DMS53 treated with DMSO at 0.1 percent for 48 hours (cell line): ENCODE results near the gene SUSD6.
A peak's percentile ranks its signal among the peaks of the same experiment; 100 is the strongest.

Experiments
- DNase-seq: peaks from one replicate; lab custom pipeline; 2025; ENCODE audit not compliant: unreplicated experiment; lab: John Stamatoyannopoulos, UW

Gene SUSD6

GRCh38 chr14:69671365-69672030 is 60.1 kb downstream of the SUSD6 start:
- no peak for DNase-seq

- no peak for DNase-seq
Measured at GRCh38 chr14:69672356-69672755, 61.0 kb downstream of the SUSD6 start.

GRCh38 chr14:69673104-69673503 is 61.7 kb downstream of the SUSD6 start:
- DNase-seq = no peak

GRCh38 chr14:69673578-69674305 is 62.3 kb downstream of the SUSD6 start:
- no peak for DNase-seq

- no peak for DNase-seq
Measured at GRCh38 chr14:69674546-69675244, 63.3 kb downstream of the SUSD6 start.

GRCh38 chr14:69675245-69675583 is 63.8 kb downstream of the SUSD6 start:
- DNase-seq = no peak

GRCh38 chr14:69675877-69676416 is 64.6 kb downstream of the SUSD6 start:
- DNase-seq = no peak

GRCh38 chr14:69676723-69677122 is 65.3 kb downstream of the SUSD6 start:
- DNase-seq = no peak

GRCh38 chr14:69680297-69680696 is 68.9 kb downstream of the SUSD6 start:
- no peak for DNase-seq

GRCh38 chr14:69682136-69682535 is 70.7 kb downstream of the SUSD6 start:
- DNase-seq = no peak

- DNase-seq = no peak
Measured at GRCh38 chr14:69682621-69683263, 71.3 kb downstream of the SUSD6 start.

GRCh38 chr14:69683971-69684370 is 72.6 kb downstream of the SUSD6 start:
- no peak for DNase-seq

GRCh38 chr14:69684461-69685217 is 73.2 kb downstream of the SUSD6 start:
- no peak for DNase-seq

GRCh38 chr14:69685218-69685616 is 73.8 kb downstream of the SUSD6 start:
- DNase-seq = peak; percentile 48

- no peak for DNase-seq
Measured at GRCh38 chr14:69685716-69686115, 74.3 kb downstream of the SUSD6 start.

GRCh38 chr14:69687606-69688298 is 76.4 kb downstream of the SUSD6 start:
- no peak for DNase-seq

- DNase-seq = no peak
Measured at GRCh38 chr14:69688299-69688649, 76.9 kb downstream of the SUSD6 start.

GRCh38 chr14:69690042-69690441 is 78.6 kb downstream of the SUSD6 start:
- DNase-seq = no peak

GRCh38 chr14:69692594-69692993 is 81.2 kb downstream of the SUSD6 start:
- DNase-seq = peak; percentile 62

GRCh38 chr14:69693145-69693544 is 81.7 kb downstream of the SUSD6 start:
- DNase-seq = peak; percentile 60
